IMR-90 (cell line): ENCODE data around the gene TPCN1. TPM values are rescaled to one million over a fixed set of nuclear protein-coding genes. Genes with fewer than 3 reads are reported as not detected.

ENCODE experiments used
- ATAC-seq: fragments of 200-7000 bp; cut with Tn5 transposase; 2 replicates; pipeline ENCODE4 v1.9.1; 2020; ENCODE audit warnings: low read depth, mild to moderate bottlenecking, moderate library complexity
- BruUV-seq: library from RNA; stranded (reverse); fragments of 400-500 nt; replicated peaks from 2 replicates; lab custom pipeline; 2021; lab: Mats Ljungman, UMichigan
- CTCF ChIA-PET: fragments of 300-600 bp; formaldehyde crosslinking; extraction: SDS; loops from one replicate; lab custom pipeline; 2021; ENCODE audit warnings: antibody characterized with exemption; lab: Yijun Ruan, JAX
- POLR2A ChIA-PET: fragments of 300-600 bp; sonication (Branson Sonifier 250); formaldehyde crosslinking; loops from one replicate; lab custom pipeline; 2022; ENCODE audit warnings: antibody characterized with exemption; ENCODE audit not compliant: unreplicated experiment; lab: Charles Lee
- DNase-seq: peaks from one replicate; pipeline ENCODE4 v3.0.0; 2013
- H2AFZ ChIP-seq: replicated peaks from 2 replicates; pipeline ENCODE3; 2013; ENCODE audit warnings: low read length, mild to moderate bottlenecking; ENCODE audit not compliant: poor library complexity
- H2AK5ac ChIP-seq: 2 replicates; pipeline ENCODE4 v1.6.1; 2013; ENCODE audit warnings: low read depth, low read length, inconsistent platforms
- H2AK9ac ChIP-seq: replicated peaks from 2 replicates; pipeline ENCODE3; 2013; ENCODE audit warnings: mild to moderate bottlenecking, low read depth, low read length, moderate library complexity; ENCODE audit not compliant: poor library complexity
- H2BK120ac ChIP-seq: 2 replicates; pipeline ENCODE4 v1.6.1; 2013; ENCODE audit warnings: low read depth, low read length, inconsistent platforms
- H2BK15ac ChIP-seq: 3 replicates; pipeline ENCODE4 v1.6.1; 2013; ENCODE audit warnings: low read depth, low read length, inconsistent platforms
- H2BK20ac ChIP-seq: 2 replicates; pipeline ENCODE4 v1.6.1; 2013; ENCODE audit warnings: low read depth, mild to moderate bottlenecking, inconsistent platforms, low read length, moderate library complexity
- H2BK5ac ChIP-seq: 2 replicates; pipeline ENCODE4 v1.6.1; 2013; ENCODE audit warnings: mild to moderate bottlenecking, low read depth, low read length, inconsistent platforms; ENCODE audit not compliant: poor library complexity, severe bottlenecking
- H3K14ac ChIP-seq: replicated peaks from 2 replicates; pipeline ENCODE4 v1.6.1; 2013; ENCODE audit warnings: low read depth, low read length, inconsistent platforms
- H3K18ac ChIP-seq: 2 replicates; pipeline ENCODE4 v1.6.1; 2013; ENCODE audit warnings: low read depth, low read length, control low read depth
- H3K23ac ChIP-seq: 2 replicates; pipeline ENCODE4 v1.6.1; 2013; ENCODE audit warnings: low read depth, low read length, inconsistent platforms
- H3K27ac ChIP-seq: 2 replicates; pipeline ENCODE4 v1.5.1; 2013; ENCODE audit warnings: mild to moderate bottlenecking, control low read depth, low read length; ENCODE audit not compliant: insufficient read depth
- H3K27me3 ChIP-seq: 2 replicates; pipeline ENCODE4 v1.6.1; 2013; ENCODE audit warnings: low read length; ENCODE audit not compliant: control insufficient read depth, insufficient read depth
- H3K36me3 ChIP-seq: 2 replicates; pipeline ENCODE4 v1.6.1; 2013; ENCODE audit warnings: low read length, mixed read lengths; ENCODE audit not compliant: control insufficient read depth, insufficient read depth
- H3K4ac ChIP-seq: 2 replicates; pipeline ENCODE4 v1.6.1; 2013; ENCODE audit warnings: low read depth, low read length, inconsistent platforms
- H3K4me1 ChIP-seq: 2 replicates; pipeline ENCODE4 v1.6.1; 2013; ENCODE audit warnings: low read length, mixed read lengths; ENCODE audit not compliant: control insufficient read depth, insufficient read depth
- H3K4me2 ChIP-seq: 2 replicates; pipeline ENCODE4 v1.6.1; 2013; ENCODE audit warnings: low read depth, mild to moderate bottlenecking, control low read depth, low read length, moderate library complexity
- H3K4me3 ChIP-seq: 2 replicates; pipeline ENCODE4 v1.5.1; 2013; ENCODE audit warnings: low read depth, mild to moderate bottlenecking, control low read depth, low read length, moderate library complexity; ENCODE audit not compliant: insufficient read depth
- H3K56ac ChIP-seq: 2 replicates; pipeline ENCODE4 v1.6.1; 2013; ENCODE audit warnings: low read length, inconsistent platforms; ENCODE audit not compliant: insufficient read depth; ENCODE audit errors: extremely low read depth
- H3K79me1 ChIP-seq, 2 experiments: 2 replicates each; pipeline ENCODE4 v1.6.1; 2013; ENCODE audit warnings: low read length in 2 of 2, inconsistent platforms in 1 of 2, low read depth in 1 of 2
- H3K9ac ChIP-seq: 2 replicates; pipeline ENCODE4 v1.6.1; 2013; ENCODE audit warnings: low read depth, low read length, control low read depth
- H3K9me1 ChIP-seq: 2 replicates; pipeline ENCODE4 v1.6.1; 2013; ENCODE audit warnings: low read length, inconsistent platforms; ENCODE audit not compliant: insufficient read depth
- H3K9me3 ChIP-seq: 2 replicates; pipeline ENCODE4 v1.6.1; 2013; ENCODE audit warnings: low read length; ENCODE audit not compliant: control insufficient read depth, insufficient read depth
- H4K20me1 ChIP-seq: 2 replicates; pipeline ENCODE4 v1.6.1; 2013; ENCODE audit warnings: low read length, inconsistent platforms; ENCODE audit not compliant: insufficient read depth
- H4K5ac ChIP-seq: 2 replicates; pipeline ENCODE4 v1.6.1; 2013; ENCODE audit warnings: mild to moderate bottlenecking, low read depth, low read length, control low read depth
- H4K8ac ChIP-seq, 2 experiments: 2 replicates each; pipeline ENCODE4 v1.6.1; 2013; ENCODE audit warnings: low read depth in 2 of 2, low read length in 2 of 2, control low read depth in 1 of 2, inconsistent platforms in 1 of 2
- H4K91ac ChIP-seq: 2 replicates; pipeline ENCODE4 v1.6.1; 2013; ENCODE audit warnings: low read depth, low read length, inconsistent platforms; ENCODE audit not compliant: insufficient read depth
- BHLHE40 ChIP-seq: fragments of 150-350 bp; IDR thresholded peaks from 2 replicates; pipeline ENCODE4 v1.6.1; 2016; ENCODE audit warnings: mild to moderate bottlenecking, low read depth, low read length
- CEBPB ChIP-seq: IDR thresholded peaks from 2 replicates; pipeline ENCODE4 v1.6.1; 2012; ENCODE audit warnings: low read depth, low read length, improper control_type of control experiment
- CHD1 ChIP-seq: IDR thresholded peaks from 2 replicates; pipeline ENCODE4 v1.6.1; 2012; ENCODE audit warnings: low read depth, low read length, improper control_type of control experiment
- CTCF ChIP-seq: conservative IDR thresholded peaks from 2 replicates; pipeline ENCODE4 v1.5.1; 2012; ENCODE audit warnings: mild to moderate bottlenecking, low read depth, low read length, improper control_type of control experiment
- ELK1 ChIP-seq: fragments of 150-350 bp; IDR thresholded peaks from 2 replicates; pipeline ENCODE4 v1.6.1; 2016; ENCODE audit warnings: low read depth, mild to moderate bottlenecking, low read length, moderate library complexity, borderline replicate concordance
- FOS ChIP-seq: fragments of 150-350 bp; IDR thresholded peaks from 2 replicates; pipeline ENCODE4 v1.6.1; 2016; ENCODE audit warnings: low read depth, low read length
- MAFK ChIP-seq: IDR thresholded peaks from 2 replicates; pipeline ENCODE4 v1.6.1; 2012; ENCODE audit warnings: low read depth, low read length, improper control_type of control experiment
- MAZ ChIP-seq: IDR thresholded peaks from 2 replicates; pipeline ENCODE4 v1.6.1; 2012; ENCODE audit warnings: low read depth, mild to moderate bottlenecking, low read length, improper control_type of control experiment, moderate library complexity, borderline replicate concordance
- MXI1 ChIP-seq: IDR thresholded peaks from 2 replicates; pipeline ENCODE4 v1.6.1; 2012; ENCODE audit warnings: low read depth, mild to moderate bottlenecking, low read length, moderate library complexity, borderline replicate concordance
- NFE2L2 ChIP-seq: fragments of 150-350 bp; IDR thresholded peaks from 2 replicates; pipeline ENCODE4 v1.6.1; 2016; ENCODE audit warnings: low read depth, mild to moderate bottlenecking, low read length
- POLR2A ChIP-seq: IDR thresholded peaks from 2 replicates; pipeline ENCODE4 v1.6.1; 2012; ENCODE audit warnings: mild to moderate bottlenecking, low read depth, low read length
- RAD21 ChIP-seq: IDR thresholded peaks from 2 replicates; pipeline ENCODE4 v1.6.1; 2012; ENCODE audit warnings: low read length, improper control_type of control experiment
- RCOR1 ChIP-seq: IDR thresholded peaks from 2 replicates; pipeline ENCODE4 v1.6.1; 2012; ENCODE audit warnings: mild to moderate bottlenecking, low read length, improper control_type of control experiment; ENCODE audit not compliant: insufficient replicate concordance
- RFX5 ChIP-seq: IDR thresholded peaks from 2 replicates; pipeline ENCODE4 v1.8.0; 2012; ENCODE audit warnings: low read depth, mild to moderate bottlenecking, low read length, moderate library complexity
- SMC3 ChIP-seq: fragments of 150-350 bp; IDR thresholded peaks from 2 replicates; pipeline ENCODE4 v1.6.1; 2016; ENCODE audit warnings: low read depth, mild to moderate bottlenecking, antibody characterized with exemption, low read length, moderate library complexity
- USF2 ChIP-seq: fragments of 150-350 bp; IDR thresholded peaks from 2 replicates; pipeline ENCODE4 v1.6.1; 2017; ENCODE audit warnings: mild to moderate bottlenecking, antibody characterized with exemption, low read length, low read depth
- WGBS, 2 experiments: methylation state at CpG; one replicate each; pipeline versions ENCODE4 v1.1.5 to v1.1.7; 2013; ENCODE audit warnings: missing lambda C conversion rate in 2 of 2; ENCODE audit not compliant: insufficient read length in 1 of 2; ENCODE audit errors: extremely low coverage in 2 of 2; 5-methylcytosine and 5-hydroxymethylcytosine counted together
- dilution Hi-C: fragments of 300-500 bp; cut with HindIII; formaldehyde crosslinking; loops from one replicate; pipeline ENCODE4 v1.14.3; 2018; ENCODE audit warnings: low sequenced_read_pairs; ENCODE audit not compliant: unreplicated experiment
- in situ Hi-C: fragments of 300-500 bp; cut with MboI; formaldehyde crosslinking; loops from 3 replicates; pipeline ENCODE4 v1.14.3; 2019; ENCODE audit warnings: low sequenced_read_pairs, inconsistent platforms, mixed read lengths
- intact Hi-C: fragments of 100-400 bp; cut with micrococcal nuclease; formaldehyde crosslinking; loops from 2 replicates; pipeline ENCODE4 v1.10.0; 2022
- polyA plus RNA-seq, 3 experiments: library from polyadenylated mRNA; depleted of rRNA; stranded (reverse); fragments of >200 nt; gene quantifications; 2 replicates each; pipeline ENCODE4 v1.2.3, GENCODE V29; 2012; ENCODE audit warnings: low replicate concordance in 1 of 3
- total RNA-seq: library from RNA; depleted of rRNA; stranded (reverse); fragments of >200 nt; gene quantifications from 2 replicates; pipeline ENCODE4 v1.2.3, GENCODE V29; 2012

The TPCN1 gene
- total and polyA plus RNA-seq, 2 of the 4 experiments (the other 2 are of a cell fraction): 2.0 to 13.2 TPM

- dilution Hi-C loops (no loop called here), intact Hi-C loops (no loop called here), in situ Hi-C loops (no loop called here)
- H3K23ac ChIP-seq: no peak overlapping the region
- peaks cover 10% of the 10 kb centered on the region for H3K4me1 ChIP-seq
- no peaks in the 10 kb centered on the region for H3K9me1 ChIP-seq
- no peak overlapping the region for H2AK9ac ChIP-seq
- H2AFZ ChIP-seq: no peak overlapping the region
- H3K4me2 ChIP-seq: no peak overlapping the region
- no CpG with 5 or more reads among the region's 2 CpGs for WGBS, 2 experiments
- H4K91ac ChIP-seq: no peak overlapping the region
- no peak overlapping the region for H3K4ac ChIP-seq
- POLR2A ChIA-PET: no interaction called here
- no TSS peak for BruUV-seq
- ATAC-seq (peak; percentile 41; the same call in 1 of the 2 replicates), DNase-seq (peak; percentile 28)
- no peak overlapping the region for H4K8ac ChIP-seq
- H4K20me1 ChIP-seq: no peaks in the 10 kb centered on the region
- no peak overlapping the region for H4K5ac ChIP-seq
- H2BK5ac ChIP-seq: no peak overlapping the region
- H3K27ac ChIP-seq: no peak overlapping the region
- no peak for TF ChIP-seq RFX5
- TF ChIP-seq FOS: no peak
- no peak for TF ChIP-seq RCOR1
- TF ChIP-seq MAZ: no peak
- TF ChIP-seq USF2: no peak
- no peak for TF ChIP-seq CHD1
- TF ChIP-seq MAFK: no peak
- TF ChIP-seq NFE2L2: no peak
- no peak for TF ChIP-seq RAD21
- no peak for TF ChIP-seq CEBPB
- TF ChIP-seq SMC3: no peak
- TF ChIP-seq ELK1: no peak
- TF ChIP-seq CTCF: no peak
- TF ChIP-seq BHLHE40: no peak
- no peak for TF ChIP-seq POLR2A
- TF ChIP-seq MXI1: no peak
- no peaks in the 10 kb centered on the region for H3K27me3 ChIP-seq
- H3K9ac ChIP-seq: no peak overlapping the region
- H3K4me3 ChIP-seq: no peak overlapping the region
- no peak overlapping the region for H3K18ac ChIP-seq
- no peak overlapping the region for H3K56ac ChIP-seq
- H3K14ac ChIP-seq: no peak overlapping the region
- H2BK15ac ChIP-seq: no peak overlapping the region
- H2AK5ac ChIP-seq: no peak overlapping the region
- H2BK120ac ChIP-seq: no peak overlapping the region
- CTCF ChIA-PET: interaction anchor here (1.0 kb wide), 1 partner anchor 37 kb away, joined by 4 read pairs; no protein-coding TSS in a partner anchor
- no peak overlapping the region for H2BK20ac ChIP-seq
- H3K9me3 ChIP-seq: no peaks in the 10 kb centered on the region
- peaks cover 20% of the 10 kb centered on the region; the same call in 1 of the 2 replicates for H3K36me3 ChIP-seq
- no peaks in the 10 kb centered on the region for H3K79me1 ChIP-seq
Observed at GRCh38 chr12:113289361-113289760, 68.1 kb downstream of the TPCN1 start.
